ENCODE data around the gene MAGI1.
"Not testable (repeated sequence)": the region's sequence is repeated elsewhere in the genome, so short reads cannot be mapped to it uniquely, and the experiment has no call there.

MAGI1 gene

GRCh38 chr3:66038726-66039589 is at the start of gene MAGI1:
Gene MAGI1 (minus strand): TSS chr3:66038918. CDS start chr3:66038308, 610 bp downstream.
- DNase-seq (ENCODE audit: low spot score), result peak; percentile 96

GRCh38 chr3:66083784-66084213 is 45.1 kb upstream of the MAGI1 start:
- no peak for DNase-seq (ENCODE audit: low spot score)

- no peak for DNase-seq (ENCODE audit: low spot score)
These were observed 44.5 kb upstream of the MAGI1 start for GRCh38 chr3:66083096-66083678.

- no peak for DNase-seq (ENCODE audit: low spot score)
These were observed 44.0 kb upstream of the MAGI1 start for GRCh38 chr3:66082679-66083078.

- DNase-seq (ENCODE audit: low spot score), result no peak
These were observed 41.4 kb upstream of the MAGI1 start for GRCh38 chr3:66080167-66080566.

- DNase-seq (ENCODE audit: low spot score), result no peak
These were observed 39.3 kb upstream of the MAGI1 start for GRCh38 chr3:66077973-66078372.

GRCh38 chr3:66076861-66077470 is 38.2 kb upstream of the MAGI1 start:
- peak; percentile 12 for DNase-seq (ENCODE audit: low spot score)

GRCh38 chr3:66075281-66075680 is 36.6 kb upstream of the MAGI1 start:
- DNase-seq (ENCODE audit: low spot score), result peak; percentile 71

- DNase-seq (ENCODE audit: low spot score), result no peak
These were observed 34.9 kb upstream of the MAGI1 start for GRCh38 chr3:66073464-66074141.

GRCh38 chr3:66068255-66068654 is 29.5 kb upstream of the MAGI1 start:
- no peak for DNase-seq (ENCODE audit: low spot score)

- no peak for DNase-seq (ENCODE audit: low spot score)
These were observed 28.4 kb upstream of the MAGI1 start for GRCh38 chr3:66066963-66067617.

GRCh38 chr3:66055289-66055688 is 16.6 kb upstream of the MAGI1 start:
- DNase-seq (ENCODE audit: low spot score), result no peak

- DNase-seq (ENCODE audit: low spot score), result no peak
These were observed 14.9 kb upstream of the MAGI1 start for GRCh38 chr3:66053550-66054094.

GRCh38 chr3:66052721-66053549 is 14.2 kb upstream of the MAGI1 start:
- DNase-seq (ENCODE audit: low spot score), result no peak

GRCh38 chr3:66050821-66051220 is 12.1 kb upstream of the MAGI1 start:
- no peak for DNase-seq (ENCODE audit: low spot score)

GRCh38 chr3:66048051-66048395 is 9.3 kb upstream of the MAGI1 start:
- DNase-seq (ENCODE audit: low spot score), result no peak

GRCh38 chr3:66047311-66048050 is 8.8 kb upstream of the MAGI1 start:
- DNase-seq (ENCODE audit: low spot score), result peak; percentile 67

- DNase-seq (ENCODE audit: low spot score), result not testable (repeated sequence)
These were observed 7.6 kb upstream of the MAGI1 start for GRCh38 chr3:66046321-66046720.

- DNase-seq (ENCODE audit: low spot score), result no peak
These were observed 3.1 kb upstream of the MAGI1 start for GRCh38 chr3:66041828-66042227.

- DNase-seq (ENCODE audit: low spot score), result peak; percentile 57
These were observed 2.4 kb upstream of the MAGI1 start for GRCh38 chr3:66041116-66041515.
